NCI-H2171 treated with DMSO at 0.1 percent for 48 hours (cell line): Measurements from ENCODE around the gene ZNF546.
"Not testable (repeated sequence)": the region's sequence is repeated elsewhere in the genome, so short reads cannot be mapped to it uniquely, and the experiment has no call there.

ENCODE experiments used
- DNase-seq: peaks from one replicate; lab custom pipeline; 2025; lab: John Stamatoyannopoulos, UW

The ZNF546 gene

GRCh38 chr19:39996811-39997637, at the start of gene ZNF546:
Gene ZNF546 (plus strand): TSS chr19:39997060. CDS start chr19:39998327, 1,267 bp downstream.
- DNase-seq = peak; percentile 91

- DNase-seq = no peak
These were observed 47.7 kb upstream of the ZNF546 start for GRCh38 chr19:39949026-39949747.

GRCh38 chr19:39951065-39951650, 45.7 kb upstream of the ZNF546 start:
- no peak for DNase-seq

- no peak for DNase-seq
These were observed 45.2 kb upstream of the ZNF546 start for GRCh38 chr19:39951686-39952085.

- DNase-seq = no peak
These were observed 42.9 kb upstream of the ZNF546 start for GRCh38 chr19:39953915-39954314.

GRCh38 chr19:39957886-39958285, 39.0 kb upstream of the ZNF546 start:
- DNase-seq = not testable (repeated sequence)

- not testable (repeated sequence) for DNase-seq
These were observed 37.9 kb upstream of the ZNF546 start for GRCh38 chr19:39958942-39959341.

- DNase-seq = not testable (repeated sequence)
These were observed 37.5 kb upstream of the ZNF546 start for GRCh38 chr19:39959407-39959806.

GRCh38 chr19:39963898-39964297, 33.0 kb upstream of the ZNF546 start:
- no peak for DNase-seq

GRCh38 chr19:39966617-39967016, 30.2 kb upstream of the ZNF546 start:
- DNase-seq = no peak

- DNase-seq = no peak
These were observed 29.3 kb upstream of the ZNF546 start for GRCh38 chr19:39967561-39967960.

GRCh38 chr19:39968789-39969188, 28.1 kb upstream of the ZNF546 start:
- no peak for DNase-seq

GRCh38 chr19:39969266-39969665, 27.6 kb upstream of the ZNF546 start:
- peak; percentile 15 for DNase-seq

GRCh38 chr19:39969681-39970424, 27.0 kb upstream of the ZNF546 start:
- DNase-seq = no peak

GRCh38 chr19:39970425-39970674, 26.5 kb upstream of the ZNF546 start:
- no peak for DNase-seq

- DNase-seq = peak; percentile 99
These were observed 26.0 kb upstream of the ZNF546 start, which contains the start of gene PSMC4 for GRCh38 chr19:39970675-39971379. Gene PSMC4 (plus strand): TSS chr19:39971165. CDS start chr19:39971203, 38 bp downstream.

- DNase-seq = no peak
These were observed 25.4 kb upstream of the ZNF546 start for GRCh38 chr19:39971380-39972035.

GRCh38 chr19:39974377-39975155, 22.3 kb upstream of the ZNF546 start:
- DNase-seq = no peak

GRCh38 chr19:39982883-39983282, 14.0 kb upstream of the ZNF546 start:
- DNase-seq = no peak

- DNase-seq = no peak
These were observed 13.1 kb upstream of the ZNF546 start for GRCh38 chr19:39983695-39984300.
